DOHH2 (cell line): ENCODE data around the gene GAPVD1.
"Not testable (repeated sequence)": the region's sequence is repeated elsewhere in the genome, so short reads cannot be mapped to it uniquely, and the experiment has no call there.

ENCODE experiments used
- H3F3A ChIP-seq: fragments of 200-600 bp; sonication (generic), shearing (Covaris generic); 2 replicates; pipeline ENCODE4 v1.6.0; 2016; ENCODE audit warnings: antibody characterized with exemption, mild to moderate bottlenecking; ENCODE audit not compliant: control insufficient read depth, insufficient read depth
- H3K27ac ChIP-seq: fragments of 200-600 bp; sonication (generic); 2 replicates; pipeline ENCODE4 v1.5.1; 2014; ENCODE audit warnings: low read depth, mild to moderate bottlenecking, low read length, moderate library complexity
- H3K27me3 ChIP-seq: fragments of 200-600 bp; sonication (generic); 2 replicates; pipeline ENCODE4 v1.6.1; 2014; ENCODE audit warnings: mild to moderate bottlenecking, low read length, mixed read lengths; ENCODE audit not compliant: control insufficient read depth
- H3K36me3 ChIP-seq: fragments of 200-600 bp; sonication (generic); 2 replicates; pipeline ENCODE4 v1.6.1; 2014; ENCODE audit warnings: mild to moderate bottlenecking, low read length, moderate library complexity, mixed read lengths; ENCODE audit not compliant: control insufficient read depth
- H3K4me1 ChIP-seq: fragments of 200-600 bp; sonication (generic); 2 replicates; pipeline ENCODE4 v1.6.1; 2014; ENCODE audit warnings: mild to moderate bottlenecking, low read length, mixed read lengths; ENCODE audit not compliant: control insufficient read depth
- H3K4me2 ChIP-seq: fragments of 200-600 bp; sonication (generic); 2 replicates; pipeline ENCODE4 v1.6.0; 2014; ENCODE audit warnings: mild to moderate bottlenecking, low read length, moderate library complexity
- H3K4me3 ChIP-seq: fragments of 200-600 bp; sonication (generic); 2 replicates; pipeline ENCODE4 v1.5.1; 2014; ENCODE audit warnings: mild to moderate bottlenecking, low read length, mixed read lengths
- H3K79me2 ChIP-seq: fragments of 200-600 bp; sonication (generic); 2 replicates; pipeline ENCODE4 v1.6.1; 2014; ENCODE audit warnings: mild to moderate bottlenecking, low read length, mixed read lengths; ENCODE audit not compliant: control insufficient read depth
- H3K9me2 ChIP-seq: fragments of 200-600 bp; sonication (generic); replicated peaks from 2 replicates; pipeline ENCODE4 v1.6.1; 2014; ENCODE audit warnings: mild to moderate bottlenecking, low read length, mixed read lengths; ENCODE audit not compliant: control insufficient read depth
- H3K9me3 ChIP-seq: fragments of 200-600 bp; sonication (generic); 2 replicates; pipeline ENCODE4 v1.6.1; 2014; ENCODE audit warnings: antibody characterized with exemption, low read length, mixed read lengths; ENCODE audit not compliant: control insufficient read depth, insufficient read depth
- H4K20me1 ChIP-seq: fragments of 200-600 bp; sonication (generic); 2 replicates; pipeline ENCODE4 v1.6.0; 2014; ENCODE audit warnings: low read depth, mild to moderate bottlenecking, antibody characterized with exemption, low read length, moderate library complexity; ENCODE audit not compliant: control insufficient read depth, insufficient read depth
- CTCF ChIP-seq: fragments of 200-600 bp; sonication (generic); IDR thresholded peaks from one replicate; pipeline ENCODE4 v1.5.1; 2014; ENCODE audit warnings: antibody characterized with exemption, mild to moderate bottlenecking, low read depth, low read length; ENCODE audit not compliant: poor library complexity, severe bottlenecking
- EZH2phosphoT487 ChIP-seq: fragments of 200-600 bp; sonication (generic); IDR thresholded peaks from 2 replicates; pipeline ENCODE4 v1.6.1; 2017; ENCODE audit warnings: borderline replicate concordance, mild to moderate bottlenecking, antibody characterized with exemption, low read length, moderate library complexity, mixed read lengths

The GAPVD1 gene

DNA sequence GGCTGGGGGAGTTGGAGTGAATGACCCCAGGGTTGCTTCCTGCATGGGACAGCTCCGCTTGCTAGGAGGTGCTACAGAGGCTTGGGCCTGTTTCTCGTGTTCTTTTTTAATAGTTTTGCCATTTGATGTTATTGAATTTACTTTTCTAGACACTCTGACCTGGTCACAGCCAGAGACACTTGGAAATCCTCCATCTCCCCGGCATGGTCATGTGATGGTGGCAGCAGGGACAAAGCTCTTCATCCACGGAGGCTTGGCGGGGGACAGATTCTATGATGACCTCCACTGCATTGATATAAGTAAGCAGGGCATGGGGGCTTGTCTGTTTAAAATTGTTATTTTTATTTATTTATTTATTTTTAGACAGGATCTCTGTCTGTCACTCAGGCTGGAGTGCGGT is 33.9 kb upstream of the GAPVD1 start:
- no peak overlapping the region for H3K4me2 ChIP-seq
- no peaks in the 10 kb centered on the region for H3K4me1 ChIP-seq
- peaks cover 2% of the 10 kb centered on the region; the same call in 1 of the 2 replicates for H3K36me3 ChIP-seq
- no peaks in the 10 kb centered on the region for H4K20me1 ChIP-seq
- H3K9me2 ChIP-seq: no peaks in the 10 kb centered on the region
- no peak overlapping the region for H3K27ac ChIP-seq
- no peak overlapping the region for H3K4me3 ChIP-seq
- H3K9me3 ChIP-seq: no peaks in the 10 kb centered on the region
- TF ChIP-seq CTCF (no peak), EZH2phosphoT487 (no peak)
- H3F3A ChIP-seq: peaks cover 4% of the 10 kb centered on the region; the same call in 1 of the 2 replicates
- no peaks in the 10 kb centered on the region for H3K79me2 ChIP-seq
- no peaks in the 10 kb centered on the region for H3K27me3 ChIP-seq

DNA sequence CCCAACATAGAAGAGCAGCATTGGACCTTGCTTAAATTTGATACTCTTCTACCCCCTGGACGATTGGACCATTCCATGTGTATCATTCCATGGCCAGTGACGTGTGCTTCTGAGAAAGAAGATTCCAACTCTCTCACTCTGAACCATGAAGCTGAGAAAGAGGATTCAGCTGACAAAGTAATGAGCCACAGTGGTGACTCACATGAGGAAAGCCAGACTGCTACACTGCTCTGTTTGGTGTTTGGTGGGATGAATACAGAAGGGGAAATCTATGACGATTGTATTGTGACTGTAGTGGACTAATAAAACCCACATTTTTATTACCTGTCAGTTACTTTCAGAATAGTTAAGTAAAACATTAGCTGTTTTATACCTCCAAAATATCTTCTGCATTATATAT is 27.9 kb upstream of the GAPVD1 start:
- Histone ChIP-seq H3K4me3 (no peak overlapping the region), H3K27ac (no peak overlapping the region), H3K36me3 (peaks cover 50% of the 10 kb centered on the region), H3K9me2 (no peaks in the 10 kb centered on the region), H4K20me1 (peaks cover 9% of the 10 kb centered on the region; the same call in 1 of the 2 replicates), H3K4me1 (peaks cover 23% of the 10 kb centered on the region), H3F3A (peaks cover 54% of the 10 kb centered on the region), H3K4me2 (no peak overlapping the region), H3K27me3 (no peaks in the 10 kb centered on the region), H3K9me3 (no peaks in the 10 kb centered on the region), H3K79me2 (peaks cover 35% of the 10 kb centered on the region)
- TF ChIP-seq EZH2phosphoT487 (no peak), CTCF (no peak)

- H4K20me1 ChIP-seq: peaks cover 12% of the 10 kb centered on the region; the same call in 1 of the 2 replicates
- H3K9me2 ChIP-seq, H3K4me2 ChIP-seq, H3K27ac ChIP-seq, H3K27me3 ChIP-seq, H3K4me3 ChIP-seq, H3K9me3 ChIP-seq: not testable (repeated sequence)
- peaks cover 39% of the 10 kb centered on the region for H3K79me2 ChIP-seq
- peaks cover 54% of the 10 kb centered on the region for H3K36me3 ChIP-seq
- H3F3A ChIP-seq: peaks cover 57% of the 10 kb centered on the region
- H3K4me1 ChIP-seq: peaks cover 27% of the 10 kb centered on the region
Observed at GRCh38 chr9:125234099-125234498, 27.5 kb upstream of the GAPVD1 start.

DNA sequence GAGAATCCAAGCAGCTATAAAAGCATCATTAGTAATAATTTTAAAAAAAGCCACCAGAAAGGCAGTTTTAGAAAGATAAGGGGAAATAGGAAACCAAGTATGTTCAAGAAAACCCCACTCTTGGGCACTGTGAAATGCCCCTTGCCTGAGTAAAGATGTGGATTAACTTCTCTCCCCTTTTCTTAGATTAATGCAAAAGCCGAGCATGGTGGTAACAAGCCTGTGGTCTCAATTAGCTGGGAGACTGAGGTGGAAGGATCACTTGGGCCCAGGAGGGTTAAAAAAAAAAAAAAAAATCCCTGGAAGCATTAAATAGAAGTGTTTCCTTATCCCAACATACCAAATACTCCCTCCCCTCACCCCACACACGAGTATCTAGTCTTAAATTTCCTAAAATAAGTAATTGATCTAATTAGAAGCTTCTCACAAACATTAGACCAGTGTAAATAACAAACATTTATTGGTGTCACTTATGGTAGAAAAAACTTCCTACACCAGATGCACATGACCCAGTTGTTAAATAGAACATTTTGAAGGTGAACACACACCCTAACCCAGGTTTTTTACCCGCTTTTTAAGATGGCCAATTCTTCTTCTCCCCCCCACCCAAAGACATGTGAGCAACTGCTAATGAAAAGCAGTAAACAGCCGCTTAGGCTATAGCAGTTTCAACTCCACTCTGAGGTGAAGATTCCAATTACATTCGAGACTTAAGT is 25.7 kb upstream of the GAPVD1 start:
- Histone ChIP-seq H3K79me2 (peaks cover 57% of the 10 kb centered on the region), H4K20me1 (peaks cover 20% of the 10 kb centered on the region), H3K9me3 (no peaks in the 10 kb centered on the region), H3K4me1 (peaks cover 36% of the 10 kb centered on the region), H3F3A (peaks cover 69% of the 10 kb centered on the region), H3K27ac (no peak overlapping the region), H3K4me2 (peak overlapping the region; percentile 83), H3K27me3 (no peaks in the 10 kb centered on the region), H3K36me3 (peaks cover 71% of the 10 kb centered on the region), H3K9me2 (no peaks in the 10 kb centered on the region), H3K4me3 (0 out of 2 replicates have a peak overlapping the region, but pooled peaks have one; percentile 2)
- TF ChIP-seq CTCF (no peak), EZH2phosphoT487 (no peak)

DNA sequence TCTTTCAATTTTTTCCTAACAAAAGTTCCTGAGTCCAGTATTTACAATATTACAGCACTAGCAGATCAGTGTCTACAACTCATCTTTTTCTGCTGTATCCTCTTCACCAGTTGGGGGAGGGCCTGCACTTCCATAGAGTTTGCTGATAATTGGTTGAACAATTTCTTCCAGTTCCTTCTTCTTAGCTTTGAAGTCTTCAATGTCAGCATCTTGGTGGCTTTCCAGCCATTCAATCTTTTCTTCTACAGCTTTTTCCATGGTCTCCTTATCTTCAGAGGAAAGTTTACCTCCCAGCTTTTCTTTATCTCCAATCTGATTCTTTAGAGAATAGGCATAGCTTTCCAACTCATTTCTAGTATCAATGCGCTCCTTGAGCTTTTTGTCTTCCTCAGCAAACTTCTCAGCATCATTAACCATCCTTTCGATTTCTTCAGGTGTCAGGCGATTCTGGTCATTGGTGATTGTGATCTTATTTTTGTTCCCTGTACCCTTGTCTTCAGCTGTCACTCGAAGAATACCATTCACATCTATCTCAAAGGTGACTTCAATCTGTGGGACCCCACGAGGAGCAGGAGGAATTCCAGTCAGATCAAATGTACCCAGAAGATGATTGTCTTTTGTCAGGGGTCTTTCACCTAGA is 25.0 kb upstream of the GAPVD1 start:
- H3K4me2 ChIP-seq: peak overlapping the region; percentile 83
- peaks cover 20% of the 10 kb centered on the region for H4K20me1 ChIP-seq
- H3K9me2 ChIP-seq, H3K27me3 ChIP-seq, H3K9me3 ChIP-seq, H3K27ac ChIP-seq: not testable (repeated sequence)
- peaks cover 36% of the 10 kb centered on the region for H3K4me1 ChIP-seq
- peaks cover 62% of the 10 kb centered on the region for H3K79me2 ChIP-seq
- peaks cover 69% of the 10 kb centered on the region for H3F3A ChIP-seq
- H3K4me3 ChIP-seq: 0 out of 2 replicates have a peak overlapping the region, but pooled peaks have one; percentile 99
- peaks cover 73% of the 10 kb centered on the region for H3K36me3 ChIP-seq
